OCI-LY3 (cell line): ENCODE measurements around the gene WNT6.

ENCODE experiments used
- EZH2phosphoT487 ChIP-seq: fragments of 200-600 bp; shearing (Covaris generic); IDR thresholded peaks from 2 replicates; pipeline ENCODE4 v1.6.1; 2018; ENCODE audit warnings: antibody characterized with exemption, mixed run types, low read depth
- TF ChIP-seq, protein P1 (sequence below): fragments of 200-600, 300-600 bp; sonication (generic); IDR thresholded peaks from 2 replicates; pipeline ENCODE4 v1.5.1; 2014; ENCODE audit warnings: antibody characterized with exemption, low read length, low read depth

DNA sequence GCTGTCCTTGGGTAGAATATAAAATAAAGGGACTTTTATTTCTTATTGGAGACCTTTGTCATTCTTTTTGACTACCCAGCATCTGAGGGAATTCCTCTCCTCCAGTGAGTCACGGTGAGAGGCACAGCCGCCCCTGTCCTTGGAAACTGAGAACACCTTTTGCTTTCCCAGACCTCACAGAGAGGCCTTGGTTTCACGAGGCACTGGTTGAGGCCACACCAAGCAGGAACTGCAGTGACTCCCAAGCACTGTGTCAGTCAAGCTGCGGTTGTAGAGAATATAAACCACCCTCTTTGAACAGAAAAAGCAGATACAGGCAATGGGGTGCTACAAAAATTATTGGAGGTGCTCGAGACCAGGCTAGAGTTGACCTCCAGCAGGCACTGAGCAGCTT, 44.4 kb upstream of the WNT6 start:
- TF ChIP-seq, protein P1, sequence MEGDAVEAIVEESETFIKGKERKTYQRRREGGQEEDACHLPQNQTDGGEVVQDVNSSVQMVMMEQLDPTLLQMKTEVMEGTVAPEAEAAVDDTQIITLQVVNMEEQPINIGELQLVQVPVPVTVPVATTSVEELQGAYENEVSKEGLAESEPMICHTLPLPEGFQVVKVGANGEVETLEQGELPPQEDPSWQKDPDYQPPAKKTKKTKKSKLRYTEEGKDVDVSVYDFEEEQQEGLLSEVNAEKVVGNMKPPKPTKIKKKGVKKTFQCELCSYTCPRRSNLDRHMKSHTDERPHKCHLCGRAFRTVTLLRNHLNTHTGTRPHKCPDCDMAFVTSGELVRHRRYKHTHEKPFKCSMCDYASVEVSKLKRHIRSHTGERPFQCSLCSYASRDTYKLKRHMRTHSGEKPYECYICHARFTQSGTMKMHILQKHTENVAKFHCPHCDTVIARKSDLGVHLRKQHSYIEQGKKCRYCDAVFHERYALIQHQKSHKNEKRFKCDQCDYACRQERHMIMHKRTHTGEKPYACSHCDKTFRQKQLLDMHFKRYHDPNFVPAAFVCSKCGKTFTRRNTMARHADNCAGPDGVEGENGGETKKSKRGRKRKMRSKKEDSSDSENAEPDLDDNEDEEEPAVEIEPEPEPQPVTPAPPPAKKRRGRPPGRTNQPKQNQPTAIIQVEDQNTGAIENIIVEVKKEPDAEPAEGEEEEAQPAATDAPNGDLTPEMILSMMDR: no peak
- no peak for TF ChIP-seq EZH2phosphoT487
